B cell (primary cell): ENCODE data around the gene PDE10A. TPM values are rescaled to one million over a fixed set of nuclear protein-coding genes. Genes with fewer than 3 reads are reported as not detected.

Source experiments
- ATAC-seq: fragments of 200-7000 bp; cut with Tn5 transposase; one replicate; pipeline ENCODE4 v1.10.0; 2021; ENCODE audit warnings: low read depth, mild to moderate bottlenecking, moderate number of reproducible peaks, moderate library complexity
- CTCF ChIA-PET: fragments of 350-600 bp; sonication (Branson Sonifier 250); formaldehyde crosslinking; loops from one replicate; lab custom pipeline; 2021; ENCODE audit warnings: antibody characterized with exemption, inconsistent platforms; lab: Charles Lee
- POLR2A ChIA-PET: fragments of 350-600 bp; sonication (Branson Sonifier 250); formaldehyde crosslinking; loops from one replicate; lab custom pipeline; 2021; ENCODE audit warnings: antibody characterized with exemption; lab: Charles Lee
- DNase-seq: peaks from one replicate; pipeline ENCODE4 v3.0.0; 2013
- H2AFZ ChIP-seq: 2 replicates; pipeline ENCODE4 v1.6.1; 2012; ENCODE audit warnings: mild to moderate bottlenecking, low read depth, low read length; ENCODE audit not compliant: insufficient read depth, poor library complexity, severe bottlenecking
- H3K27ac ChIP-seq, 2 donors: 1 replicate in 1 of 2; 2 replicates in 1 of 2; pipeline ENCODE4 v1.5.1; 2012 to 2013; ENCODE audit warnings: low read length in 2 of 2, mild to moderate bottlenecking in 2 of 2, moderate library complexity in 1 of 2
- H3K27me3 ChIP-seq, 4 experiments: fragments of 200-600 bp in 1 of 4; sonication (generic) in 1 of 4; replicated peaks in 1 of 4; 1 replicate in 2 of 4; 2 replicates in 2 of 4; pipeline versions ENCODE4 v1.6.1 to v1.7.0; 2013 to 2016; ENCODE audit warnings: low read length in 3 of 4, mild to moderate bottlenecking in 2 of 4, mixed read lengths in 1 of 4, moderate library complexity in 1 of 4; ENCODE audit not compliant: insufficient read depth in 4 of 4, control insufficient read depth in 3 of 4; ENCODE audit errors: control extremely low read depth in 1 of 4
- H3K36me3 ChIP-seq, 2 experiments: replicated peaks in 1 of 2; 1 replicate in 1 of 2; 2 replicates in 1 of 2; pipeline versions ENCODE4 v1.6.1 to v1.7.1; 2013; ENCODE audit warnings: low read length in 1 of 2; ENCODE audit not compliant: insufficient read depth in 2 of 2, control insufficient read depth in 1 of 2; ENCODE audit errors: control extremely low read depth in 1 of 2, extremely low read depth in 1 of 2
- H3K4me1 ChIP-seq, 2 donors: fragments of 200-600 bp in 1 of 2; sonication (generic) in 1 of 2; 1 replicate in 1 of 2; 2 replicates in 1 of 2; pipeline versions ENCODE4 v1.5.1 to v1.6.1; 2013 to 2017; ENCODE audit warnings: low read length in 2 of 2; ENCODE audit not compliant: control insufficient read depth in 2 of 2, insufficient read depth in 2 of 2
- H3K4me2 ChIP-seq: replicated peaks from 2 replicates; pipeline ENCODE3; 2012; ENCODE audit warnings: mild to moderate bottlenecking, low read depth, low read length; ENCODE audit not compliant: poor library complexity, severe bottlenecking
- H3K4me3 ChIP-seq, 5 experiments: fragments of 200-600 bp in 1 of 5; sonication (generic) in 1 of 5; 1 replicate in 3 of 5; 2 replicates in 2 of 5; pipeline versions ENCODE4 v1.5.1 to v1.7.0; 2011 to 2016; ENCODE audit warnings: low read length in 4 of 5, mild to moderate bottlenecking in 4 of 5, low read depth in 2 of 5, control low read depth in 1 of 5, moderate library complexity in 1 of 5; ENCODE audit not compliant: insufficient read depth in 1 of 5; ENCODE audit errors: control extremely low read depth in 1 of 5, extremely low read depth in 1 of 5
- H3K79me2 ChIP-seq: fragments of 200-600 bp; sonication (generic); one replicate; pipeline ENCODE4 v1.6.0; 2016; ENCODE audit warnings: low read length; ENCODE audit not compliant: control insufficient read depth, insufficient read depth
- H3K9ac ChIP-seq: fragments of 200-600 bp; sonication (generic); 2 replicates; pipeline ENCODE4 v1.6.1; 2017; ENCODE audit warnings: mild to moderate bottlenecking, low read length, moderate library complexity
- H3K9me3 ChIP-seq, 3 donors: one replicate each; pipeline versions ENCODE4 v1.6.1 to v1.7.1; 2013; ENCODE audit warnings: low read length in 2 of 3; ENCODE audit not compliant: control insufficient read depth in 2 of 3, insufficient read depth in 1 of 3; ENCODE audit errors: control extremely low read depth in 1 of 3
- H4K20me1 ChIP-seq: 2 replicates; pipeline ENCODE4 v1.6.0; 2012; ENCODE audit warnings: mild to moderate bottlenecking, low read length; ENCODE audit not compliant: insufficient read depth, control insufficient read depth, poor library complexity, severe bottlenecking
- H3K27ac Mint-ChIP-seq: one replicate; pipeline ENCODE4 v1.8.0; 2021; ENCODE audit warnings: mixed read lengths
- H3K27me3 Mint-ChIP-seq: one replicate; pipeline ENCODE4 v1.8.0; 2021; ENCODE audit warnings: mixed read lengths
- H3K4me1 Mint-ChIP-seq: one replicate; pipeline ENCODE4 v1.8.0; 2021; ENCODE audit warnings: mixed read lengths
- H3K4me3 Mint-ChIP-seq: one replicate; pipeline ENCODE4 v1.8.0; 2021; ENCODE audit warnings: mixed read lengths
- H3K9me3 Mint-ChIP-seq: one replicate; pipeline ENCODE4 v1.8.0; 2022; ENCODE audit warnings: mixed read lengths; ENCODE audit not compliant: insufficient read depth
- EZH2 ChIP-seq: IDR thresholded peaks from 2 replicates; pipeline ENCODE4 v1.6.1; 2012; ENCODE audit warnings: borderline replicate concordance, low read depth, mild to moderate bottlenecking, moderate library complexity, low read length; ENCODE audit not compliant: insufficient read depth, poor library complexity, severe bottlenecking
- WGBS: methylation state at CpG from one replicate; pipeline ENCODE4 v1.1.5; 2013; ENCODE audit warnings: missing lambda C conversion rate; ENCODE audit not compliant: insufficient coverage; 5-methylcytosine and 5-hydroxymethylcytosine counted together
- intact Hi-C: fragments of 100-400 bp; cut with micrococcal nuclease; formaldehyde crosslinking; loops from one replicate; pipeline ENCODE4 v1.10.0; 2022
- polyA plus RNA-seq: library from polyadenylated mRNA; depleted of rRNA; stranded (reverse); fragments of >200 nt; gene quantifications from 2 replicates; pipeline ENCODE4 v1.2.3, GENCODE V29; 2012
- total RNA-seq, 2 donors: library from RNA; stranded (reverse); fragments of 120-200 nt in 1 of 2; gene quantifications; 1 replicate in 1 of 2; 2 replicates in 1 of 2; pipeline versions ENCODE4 v1.2.3 to v1.2.4, GENCODE V29; 2013 to 2022
- TF ChIP-seq, protein P1 (sequence below): fragments of 200-600 bp; IDR thresholded peaks from one replicate; pipeline ENCODE4 v1.8.0; 2022; ENCODE audit warnings: antibody characterized with exemption, mild to moderate bottlenecking

The PDE10A gene
- total and polyA plus RNA-seq, 2 donors (not counting 1 experiment from before 2014, with no cell fraction given) = not detected

DNA sequence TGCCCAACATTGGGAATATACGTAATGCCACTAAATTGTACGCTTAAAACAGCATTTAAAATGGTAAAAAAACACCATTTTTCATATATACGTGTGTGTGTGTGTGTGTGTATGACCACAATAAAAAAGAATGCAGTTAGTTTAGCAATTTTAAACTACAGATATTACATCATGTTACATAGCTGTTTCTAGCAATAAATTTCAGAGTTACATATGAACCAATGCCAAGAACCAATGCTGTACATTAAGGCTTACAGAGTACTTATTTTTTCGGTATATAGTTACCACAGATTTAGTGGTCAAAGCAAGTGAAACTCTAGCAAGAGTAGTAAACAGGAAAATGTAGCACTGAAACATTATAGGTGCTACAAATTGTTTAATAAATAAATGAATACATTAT lies 119.3 kb downstream of the PDE10A start:
- DNase-seq = no peak
- Histone ChIP-seq H3K9me3 (no peaks in the 10 kb centered on the region), H3K27me3 (no peaks in the 10 kb centered on the region), H3K27ac (no peak overlapping the region), H3K36me3 (no peaks in the 10 kb centered on the region), H3K9ac (no peak overlapping the region), H3K79me2 (no peaks in the 10 kb centered on the region), H3K4me3 (no peak overlapping the region), H2AFZ (no peak overlapping the region), H3K4me2 (no peak overlapping the region), H4K20me1 (no peaks in the 10 kb centered on the region), H3K4me1 (no peaks in the 10 kb centered on the region)
- WGBS = no CpG with 5 or more reads among the region's 4 CpGs
- no peaks in the 10 kb centered on the region for H3K27me3 Mint-ChIP-seq
- H3K4me1 Mint-ChIP-seq = no peaks in the 10 kb centered on the region
- no peak for TF ChIP-seq EZH2
- TF ChIP-seq, protein P1, sequence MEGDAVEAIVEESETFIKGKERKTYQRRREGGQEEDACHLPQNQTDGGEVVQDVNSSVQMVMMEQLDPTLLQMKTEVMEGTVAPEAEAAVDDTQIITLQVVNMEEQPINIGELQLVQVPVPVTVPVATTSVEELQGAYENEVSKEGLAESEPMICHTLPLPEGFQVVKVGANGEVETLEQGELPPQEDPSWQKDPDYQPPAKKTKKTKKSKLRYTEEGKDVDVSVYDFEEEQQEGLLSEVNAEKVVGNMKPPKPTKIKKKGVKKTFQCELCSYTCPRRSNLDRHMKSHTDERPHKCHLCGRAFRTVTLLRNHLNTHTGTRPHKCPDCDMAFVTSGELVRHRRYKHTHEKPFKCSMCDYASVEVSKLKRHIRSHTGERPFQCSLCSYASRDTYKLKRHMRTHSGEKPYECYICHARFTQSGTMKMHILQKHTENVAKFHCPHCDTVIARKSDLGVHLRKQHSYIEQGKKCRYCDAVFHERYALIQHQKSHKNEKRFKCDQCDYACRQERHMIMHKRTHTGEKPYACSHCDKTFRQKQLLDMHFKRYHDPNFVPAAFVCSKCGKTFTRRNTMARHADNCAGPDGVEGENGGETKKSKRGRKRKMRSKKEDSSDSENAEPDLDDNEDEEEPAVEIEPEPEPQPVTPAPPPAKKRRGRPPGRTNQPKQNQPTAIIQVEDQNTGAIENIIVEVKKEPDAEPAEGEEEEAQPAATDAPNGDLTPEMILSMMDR = no peak
- ChIA-PET CTCF (no interaction called here), POLR2A (no interaction called here)
- no peak overlapping the region for H3K27ac Mint-ChIP-seq
- no peak overlapping the region for H3K4me3 Mint-ChIP-seq
- ATAC-seq = no peak
- no peaks in the 10 kb centered on the region for H3K9me3 Mint-ChIP-seq
- intact Hi-C loops = no loop called here

DNA sequence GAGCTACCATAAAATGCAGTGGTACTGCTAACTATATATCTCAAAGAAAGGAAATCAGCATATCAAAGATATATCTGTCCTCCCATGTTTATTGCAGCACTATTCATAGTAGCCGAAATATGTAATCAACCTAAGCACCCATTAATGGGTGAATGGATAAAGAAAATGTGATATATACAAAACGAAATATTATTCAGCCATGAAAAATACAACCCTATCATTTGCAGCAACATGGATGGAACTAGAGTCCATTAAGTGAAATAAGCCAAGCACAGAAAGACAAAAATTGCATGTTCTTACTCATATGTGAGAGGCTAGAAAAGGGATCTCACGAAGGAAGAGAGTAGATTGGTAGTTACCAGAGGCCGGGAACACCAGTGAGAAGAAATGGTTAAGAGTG lies 126.1 kb downstream of the PDE10A start:
- POLR2A ChIA-PET = no interaction called here
- H3K4me3 ChIP-seq = no peak overlapping the region
- TF ChIP-seq, protein P1 = no peak
- no peak for TF ChIP-seq EZH2
- ATAC-seq (no peak), DNase-seq (no peak)
- H3K9me3 ChIP-seq = no peaks in the 10 kb centered on the region
- no peaks in the 10 kb centered on the region for H3K27me3 ChIP-seq
- CTCF ChIA-PET = no interaction called here
- H3K4me3 Mint-ChIP-seq = no peak overlapping the region
- no peaks in the 10 kb centered on the region for H3K79me2 ChIP-seq
- H3K27ac Mint-ChIP-seq = no peak overlapping the region
- H3K9ac ChIP-seq = no peak overlapping the region
- H3K4me2 ChIP-seq = no peak overlapping the region
- peaks cover 3% of the 10 kb centered on the region for H3K9me3 Mint-ChIP-seq
- WGBS = 100% methylated on average over 1 of the region's 4 CpGs
- H3K27me3 Mint-ChIP-seq = no peaks in the 10 kb centered on the region
- no peaks in the 10 kb centered on the region for H3K4me1 ChIP-seq
- intact Hi-C loops = no loop called here
- H3K36me3 ChIP-seq = no peaks in the 10 kb centered on the region
- H3K27ac ChIP-seq = no peak overlapping the region
- no peaks in the 10 kb centered on the region for H3K4me1 Mint-ChIP-seq
- H4K20me1 ChIP-seq = no peaks in the 10 kb centered on the region
- no peak overlapping the region for H2AFZ ChIP-seq
